T1000 (cell line): ENCODE measurements around the gene LCP1.

Experiments
- DNase-seq: peaks from one replicate; lab custom pipeline; 2025; ENCODE audit warnings: mixed read lengths; lab: John Stamatoyannopoulos, UW

LCP1 gene

DNA sequence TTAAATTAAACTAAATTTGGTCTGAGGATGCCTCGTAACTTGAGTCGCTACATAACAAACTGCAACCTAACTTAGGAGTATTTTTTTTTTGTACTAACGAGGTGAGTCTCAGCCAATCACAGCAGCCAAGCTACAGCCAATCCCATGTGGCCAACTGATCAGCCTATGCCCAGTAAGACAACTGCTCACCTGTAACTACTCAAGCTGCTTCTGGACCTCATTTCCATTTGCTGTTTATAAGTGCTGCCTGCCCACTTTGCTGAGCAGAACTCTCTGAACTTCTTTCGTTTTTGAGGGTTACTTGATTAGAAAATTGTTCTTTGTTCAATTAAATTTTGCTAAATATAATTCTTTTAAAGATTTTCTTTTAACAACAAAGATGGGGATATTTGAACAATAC is 81.0 kb downstream of the LCP1 start:
- no peak for DNase-seq

DNA sequence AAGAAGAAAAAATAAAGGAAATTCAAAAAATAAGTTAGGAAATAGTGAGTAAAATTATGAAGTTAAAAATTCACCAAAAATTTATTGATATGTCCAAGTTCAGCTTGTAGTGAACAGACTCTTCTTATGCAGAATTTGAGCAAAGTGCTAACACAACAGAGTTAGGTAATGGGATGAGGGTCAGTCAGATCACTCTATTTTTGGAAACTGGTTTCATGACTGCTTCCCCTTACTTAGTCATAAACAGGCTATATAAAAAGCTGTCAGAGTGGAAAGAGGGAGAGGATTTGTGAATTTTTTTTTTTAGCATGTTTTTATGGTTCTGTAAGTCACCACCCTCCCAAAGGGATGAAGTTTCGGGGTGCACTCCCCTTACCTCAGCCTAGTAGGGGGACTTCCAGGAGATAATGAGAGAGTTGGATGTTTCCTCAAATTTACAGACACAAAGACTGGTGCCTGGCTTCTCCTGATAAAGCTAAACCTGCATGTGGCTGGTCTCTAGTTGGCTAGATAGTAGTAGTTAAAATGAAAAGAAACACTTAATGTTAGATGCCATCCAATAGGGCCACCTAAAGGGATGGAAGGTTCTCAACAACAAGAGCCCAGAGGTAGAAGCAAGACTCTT is 81.7 kb downstream of the LCP1 start:
- no peak for DNase-seq

DNA sequence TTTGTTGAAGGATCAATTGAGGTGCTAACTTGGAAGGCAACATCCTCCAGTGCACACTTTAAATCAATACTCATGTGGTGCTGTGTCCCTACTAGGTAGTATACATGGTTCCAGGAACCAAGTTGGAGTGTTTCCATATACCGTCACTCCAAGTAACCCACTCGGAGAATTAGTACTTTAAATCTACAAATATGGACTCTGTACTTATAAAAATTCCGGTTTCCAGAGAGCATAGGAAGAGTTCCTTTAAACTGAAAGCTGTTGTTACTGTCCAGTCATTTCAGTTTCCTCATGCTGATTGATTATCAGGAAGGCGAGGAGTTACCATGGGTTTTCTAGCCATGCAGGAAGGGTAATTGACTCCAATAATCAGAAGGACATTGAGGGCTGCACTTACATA is 84.3 kb downstream of the LCP1 start:
- DNase-seq, result no peak

DNA sequence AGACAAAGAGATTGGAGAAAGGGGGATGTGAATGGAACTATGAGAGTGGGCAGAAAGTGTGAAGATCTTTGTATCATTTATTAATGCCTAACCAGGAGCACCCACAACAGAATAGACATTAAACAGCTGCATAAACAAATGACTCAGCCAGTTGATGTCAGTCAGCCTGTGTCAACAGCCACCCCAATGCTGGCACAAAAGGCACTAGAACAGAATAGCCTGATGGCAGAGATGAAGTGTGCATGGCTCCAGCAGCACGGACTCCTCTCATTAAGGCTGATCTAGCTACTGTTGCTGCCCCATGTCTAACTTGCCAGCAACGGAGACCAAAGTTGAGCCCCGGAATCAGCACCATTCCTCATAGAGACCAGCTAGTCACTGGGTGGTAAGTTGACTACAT is 85.0 kb downstream of the LCP1 start:
- no peak for DNase-seq

DNA sequence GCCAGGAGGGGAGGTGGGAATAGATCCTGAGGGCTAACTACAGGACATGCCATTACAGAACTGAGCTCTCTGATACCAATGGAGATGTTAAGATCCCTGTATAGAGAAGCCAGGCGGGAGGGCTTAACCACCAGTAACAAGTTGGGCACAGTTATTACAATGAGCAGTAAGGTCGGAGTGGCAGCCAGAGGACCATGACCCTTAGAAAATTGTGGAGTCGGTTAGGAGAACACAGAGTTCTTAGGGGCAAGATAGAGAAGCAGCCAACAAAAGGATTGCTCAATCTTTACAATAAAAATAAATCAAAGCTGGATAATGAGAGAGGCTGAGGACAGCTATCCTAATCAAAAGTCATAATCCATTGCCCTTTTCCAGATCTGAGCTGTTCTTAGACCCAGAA is 87.5 kb downstream of the LCP1 start:
- no peak for DNase-seq

DNA sequence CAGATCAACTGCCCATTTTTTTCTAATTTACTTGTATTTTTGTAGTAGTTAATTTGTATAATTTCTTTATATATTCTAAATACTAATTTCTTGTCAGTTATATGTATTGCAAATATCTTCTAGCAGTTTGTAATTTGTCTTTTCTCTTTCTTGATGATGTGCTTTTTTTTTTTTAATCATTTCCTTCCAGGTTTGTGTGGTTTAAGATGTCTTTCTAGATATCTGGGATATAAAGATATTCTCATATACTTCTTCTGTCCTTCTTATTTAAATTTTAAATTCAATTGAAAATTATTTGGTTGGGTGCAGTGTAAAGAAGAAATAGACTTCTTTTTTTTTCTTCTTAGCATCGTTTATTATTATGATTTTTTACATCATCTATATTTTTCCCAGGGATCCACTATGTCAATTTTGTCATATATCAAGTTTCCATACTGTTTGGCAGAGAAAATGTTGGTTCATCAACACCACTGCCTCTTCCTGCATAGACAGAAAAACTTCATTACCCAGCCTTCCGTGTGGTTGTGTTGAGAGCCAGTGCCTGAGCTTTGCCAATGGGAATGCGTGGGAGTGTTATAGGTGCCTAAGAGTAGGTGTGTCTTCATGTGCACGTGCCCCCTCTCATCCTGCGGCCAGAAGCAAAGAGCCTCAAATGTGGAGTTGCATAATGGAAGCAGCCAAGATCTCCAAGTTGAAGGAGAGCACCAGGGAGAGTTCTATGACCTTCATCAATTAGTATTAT is 93.0 kb downstream of the LCP1 start:
- no peak for DNase-seq

DNA sequence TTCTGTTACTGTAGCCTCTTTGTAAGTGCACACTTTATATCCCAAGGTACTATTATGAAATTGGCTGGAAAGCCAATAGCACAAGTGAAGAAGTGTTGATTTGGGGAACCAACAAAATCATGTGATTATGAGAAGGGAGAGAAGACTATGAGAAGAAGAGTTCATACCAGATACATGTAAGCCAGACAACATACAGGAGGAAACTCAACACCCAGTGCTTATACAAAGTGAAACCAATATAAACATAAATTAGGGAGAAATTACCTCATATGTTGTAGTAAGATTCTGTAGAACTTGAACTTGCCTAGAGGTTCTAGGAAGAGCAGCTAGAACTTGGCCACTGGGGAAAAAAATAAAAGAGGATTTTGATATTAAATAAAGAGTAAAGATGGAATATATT is 94.5 kb downstream of the LCP1 start:
- no peak for DNase-seq

DNA sequence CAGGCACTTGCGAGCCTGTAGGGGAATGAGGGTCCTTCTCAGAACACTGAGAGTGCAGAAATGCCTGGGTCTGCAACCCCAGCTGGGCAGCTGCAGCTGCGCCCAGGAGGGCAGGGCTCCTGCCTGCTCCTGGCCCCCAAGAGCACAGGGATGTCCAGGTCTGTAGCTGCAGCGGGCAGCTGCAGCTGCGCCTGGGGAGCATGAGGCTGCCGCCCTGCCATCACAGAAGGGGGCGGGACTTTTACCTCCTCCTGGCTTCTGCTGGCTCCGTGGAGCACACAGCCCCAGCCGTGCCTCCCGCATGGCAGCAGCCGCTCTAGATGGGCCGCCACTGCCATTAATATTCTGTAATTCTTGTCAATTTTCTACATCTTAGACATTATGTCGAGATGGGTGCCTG is 95.0 kb downstream of the LCP1 start:
- no peak for DNase-seq

DNA sequence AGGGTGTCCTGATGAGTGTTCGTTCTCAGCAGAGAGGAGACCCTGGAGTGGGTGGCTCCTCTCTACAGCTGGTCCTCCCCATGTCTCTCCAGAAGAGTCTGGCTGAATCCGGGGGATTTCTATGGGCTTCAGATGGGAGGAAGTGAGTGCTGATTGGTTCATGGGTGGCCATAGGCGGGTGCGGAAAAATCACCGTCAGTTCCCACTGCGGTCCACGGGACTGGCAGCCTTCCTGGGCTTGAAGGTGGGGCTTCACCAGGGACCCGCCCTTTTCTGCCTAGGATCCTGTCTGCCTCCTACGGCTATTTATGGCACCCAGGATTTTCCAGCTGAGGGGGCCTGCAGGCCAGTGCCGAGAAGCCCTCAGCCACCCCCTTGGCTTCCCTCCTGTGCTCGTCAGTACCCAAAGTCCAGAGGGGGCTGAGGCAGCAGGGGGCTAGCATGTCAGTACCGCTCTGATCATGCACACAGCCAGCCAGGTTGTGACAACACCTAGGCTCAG is 95.5 kb downstream of the LCP1 start:
- DNase-seq, result no peak

DNA sequence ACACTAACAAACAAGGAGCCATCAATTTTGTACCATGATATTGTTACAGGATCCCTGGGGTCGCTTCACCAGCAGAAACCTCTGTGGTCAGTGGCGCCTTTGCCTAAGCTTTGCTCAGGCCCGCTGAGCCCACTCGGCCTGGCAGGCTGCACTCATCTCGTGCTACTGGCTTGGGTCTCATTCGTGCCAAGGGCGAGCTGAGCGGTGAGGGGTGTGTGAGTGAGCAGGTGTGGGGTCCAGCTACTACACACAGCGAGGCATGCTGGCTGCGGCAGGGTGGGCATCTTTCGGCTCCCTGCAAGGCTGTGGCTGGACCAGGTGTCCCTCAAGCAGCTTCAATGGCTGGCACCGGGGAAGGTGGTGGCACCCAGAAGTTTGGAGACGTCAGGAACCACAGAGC is 96.2 kb downstream of the LCP1 start:
- no peak for DNase-seq

DNA sequence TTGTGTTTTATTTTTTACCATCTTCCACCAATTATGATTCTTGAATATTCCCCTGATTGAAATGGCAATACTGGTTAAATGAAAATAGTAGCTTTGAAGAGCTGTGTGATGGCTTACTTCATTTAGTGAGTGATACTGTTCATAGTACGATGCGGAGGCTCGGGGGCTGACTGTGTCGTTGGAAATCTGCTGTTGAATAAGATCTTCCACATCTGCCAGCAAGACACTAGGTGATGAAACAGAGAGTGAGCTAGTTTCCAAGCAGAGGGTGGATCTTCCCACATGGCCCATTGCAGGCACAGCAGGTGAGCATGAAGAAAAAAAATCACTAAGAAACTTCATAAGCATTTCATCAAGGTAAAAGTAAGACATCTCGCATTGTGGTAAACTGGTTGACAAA is 99.7 kb downstream of the LCP1 start:
- no peak for DNase-seq

DNA sequence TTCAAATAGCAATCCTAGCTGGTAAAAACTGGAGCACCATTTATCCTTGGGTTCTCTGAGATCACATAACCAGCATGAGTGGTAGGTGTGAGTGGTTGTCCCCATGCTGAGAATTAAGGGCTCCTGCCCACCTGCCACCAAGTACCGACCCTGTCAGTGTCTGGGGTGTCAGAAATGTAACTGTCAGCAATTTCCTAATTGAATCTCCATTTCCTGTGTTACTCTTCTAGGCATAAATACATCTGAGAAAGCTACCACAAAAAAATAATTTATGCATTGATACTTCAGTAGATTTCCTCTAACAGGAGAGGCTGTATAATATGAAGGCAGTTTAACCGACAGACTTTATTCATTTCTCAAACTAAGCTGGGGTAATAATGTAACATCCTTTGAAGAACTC is 102.2 kb downstream of the LCP1 start:
- no peak for DNase-seq

DNA sequence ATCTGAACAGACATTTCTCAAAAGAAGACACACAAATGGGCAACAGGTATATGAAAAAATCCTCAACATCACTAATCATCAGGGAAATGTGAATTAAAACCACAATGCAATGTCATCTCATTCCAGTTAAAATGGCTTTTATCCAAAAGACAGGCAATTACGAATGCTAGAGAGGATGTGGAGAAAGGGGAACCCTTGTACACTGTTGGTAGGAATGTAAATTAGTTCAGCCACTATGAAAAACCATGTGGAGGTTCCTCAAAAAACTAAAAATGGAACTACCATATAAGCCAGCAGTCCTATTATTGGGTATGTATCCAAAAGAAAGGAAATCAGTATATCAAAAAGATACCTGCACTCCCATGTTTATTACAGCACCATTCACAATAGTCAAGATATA is 104.7 kb downstream of the LCP1 start:
- DNase-seq, result no peak

DNA sequence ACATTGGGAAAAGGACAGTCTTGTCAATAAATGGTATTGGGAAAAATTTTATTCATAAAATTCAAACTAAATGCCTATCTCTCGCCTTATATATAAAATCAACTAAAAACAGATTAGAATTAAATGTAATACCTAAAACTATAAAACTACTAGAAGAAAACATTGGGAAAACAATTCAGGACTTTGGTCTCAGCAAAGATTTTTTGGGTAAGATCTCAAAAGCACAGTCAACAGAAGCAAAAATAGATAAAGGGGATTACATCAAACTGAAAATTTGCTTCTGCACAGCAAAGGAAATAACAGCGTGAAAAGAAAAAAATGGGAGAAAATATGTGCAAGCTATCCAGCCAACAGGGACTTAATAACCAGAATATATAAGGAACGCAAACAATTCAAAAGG is 105.2 kb downstream of the LCP1 start:
- no peak for DNase-seq
